Activated gamma-delta T cell treated with Interleukin-2 at 50 U/mL for 16 hours (primary cell): ENCODE measurements around the gene ABCC9.
"Not testable (repeated sequence)": the region's sequence is repeated elsewhere in the genome, so short reads cannot be mapped to it uniquely, and the experiment has no call there.

Experiments
- DNase-seq: peaks from one replicate; pipeline ENCODE4 v3.0.0-alpha.2; 2020

The ABCC9 gene

DNA sequence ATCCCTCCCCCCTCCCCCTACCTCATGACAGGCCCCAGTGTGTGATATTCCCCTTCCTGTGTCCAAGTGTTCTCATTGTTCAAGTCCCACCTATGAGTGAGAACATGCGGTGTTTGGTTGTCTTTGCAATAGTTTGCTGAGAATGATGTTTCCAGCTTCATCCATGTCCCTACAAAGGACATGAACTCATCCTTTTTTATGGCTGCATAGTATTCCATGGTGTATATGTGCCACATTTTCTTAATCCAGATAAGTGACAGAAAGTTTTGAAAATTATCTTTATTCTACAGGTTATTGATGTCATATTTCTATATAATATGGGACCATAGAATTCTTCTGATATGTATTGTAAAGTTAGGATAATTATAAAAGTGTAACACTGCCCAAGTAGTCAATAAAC lies 11.3 kb downstream of the ABCC9 start:
- DNase-seq: not testable (repeated sequence)

GRCh38 chr12:21925296-21925913 lies 15.8 kb downstream of the ABCC9 start:
- DNase-seq: no peak

- DNase-seq: no peak
Observed at GRCh38 chr12:21921436-21921835, 19.8 kb downstream of the ABCC9 start.

- DNase-seq: no peak
Observed at GRCh38 chr12:21918456-21918855, 22.8 kb downstream of the ABCC9 start.

DNA sequence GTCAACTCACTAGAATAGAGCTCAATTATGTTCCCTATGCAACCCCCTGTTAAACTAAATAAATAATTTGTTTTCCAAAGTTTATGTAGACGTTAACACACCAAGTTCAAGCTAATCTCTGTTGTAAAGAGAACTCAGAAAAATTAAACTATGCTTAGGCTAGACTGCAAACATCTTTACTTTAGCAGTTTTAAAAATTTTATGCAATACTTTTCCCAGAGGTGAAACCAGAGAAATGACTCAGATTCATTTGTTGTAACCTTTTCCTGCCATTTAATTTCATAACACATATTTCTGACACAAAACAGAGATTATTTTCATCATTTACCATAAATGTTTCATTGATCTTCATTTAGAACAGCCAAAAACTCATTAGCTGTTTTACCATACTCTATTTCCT lies 27.4 kb downstream of the ABCC9 start:
- no peak for DNase-seq

DNA sequence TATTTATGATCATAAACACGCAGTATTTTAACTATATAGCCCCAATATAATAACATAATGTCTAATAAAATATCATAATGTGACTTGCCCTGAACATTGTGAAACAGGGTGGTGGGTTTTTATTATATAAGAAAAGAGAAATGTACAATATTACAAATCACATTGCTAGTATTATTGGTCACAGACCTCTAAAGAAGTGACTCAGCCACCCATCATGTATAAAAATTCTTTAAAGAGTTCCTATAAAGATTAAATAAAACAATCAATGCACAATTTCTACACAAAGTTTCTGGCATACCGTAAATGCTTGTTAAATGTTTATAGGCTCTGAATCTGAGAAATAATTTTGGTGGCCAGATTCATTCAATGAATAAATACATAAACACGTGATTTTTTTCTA lies 28.9 kb downstream of the ABCC9 start:
- no peak for DNase-seq

DNA sequence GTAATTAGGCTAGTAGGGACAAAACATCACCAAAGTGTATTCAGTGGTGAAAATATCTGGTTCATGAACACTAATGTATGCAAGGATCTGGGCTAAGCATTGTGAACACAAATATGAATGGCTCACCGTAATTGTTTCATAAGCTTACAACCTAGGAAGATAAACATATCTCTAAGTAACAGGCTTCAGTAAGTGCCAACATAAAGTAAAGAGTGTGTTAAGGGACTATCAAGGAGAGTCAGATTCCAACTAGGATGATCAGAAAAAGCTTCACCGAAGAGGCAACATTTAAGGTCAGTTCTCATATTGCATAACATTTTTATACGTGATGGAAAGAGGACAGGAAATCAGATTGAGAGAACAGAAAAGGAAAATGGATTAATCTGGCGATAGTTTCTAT lies 29.4 kb downstream of the ABCC9 start:
- DNase-seq: no peak

- no peak for DNase-seq
Observed at GRCh38 chr12:21910657-21911056, 30.6 kb downstream of the ABCC9 start.

GRCh38 chr12:21907948-21908837 lies 33.0 kb downstream of the ABCC9 start:
- no peak for DNase-seq

GRCh38 chr12:21906919-21907493 lies 34.2 kb downstream of the ABCC9 start:
- DNase-seq: no peak

DNA sequence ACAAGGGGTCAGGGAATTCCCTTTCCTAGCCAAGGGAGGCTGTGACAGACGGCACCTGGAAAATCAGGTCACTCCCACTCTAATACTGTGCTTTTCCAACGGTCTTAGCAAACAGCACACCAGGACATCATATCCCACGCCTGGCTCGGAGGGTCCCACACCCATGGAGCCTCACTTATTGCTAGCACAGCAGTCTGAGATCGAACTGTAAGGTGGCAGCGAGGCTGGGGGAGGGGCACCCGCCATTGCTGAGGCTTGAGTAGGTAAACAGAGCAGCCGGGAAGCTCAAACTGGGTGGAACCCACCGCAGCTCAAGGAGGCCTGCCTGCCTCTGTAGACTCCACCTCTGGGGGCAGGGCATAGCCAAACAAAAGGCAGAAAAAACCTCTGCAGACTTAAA lies 41.7 kb downstream of the ABCC9 start:
- not testable (repeated sequence) for DNase-seq

- no peak for DNase-seq
Observed at GRCh38 chr12:21895651-21896050, 45.6 kb downstream of the ABCC9 start.

DNA sequence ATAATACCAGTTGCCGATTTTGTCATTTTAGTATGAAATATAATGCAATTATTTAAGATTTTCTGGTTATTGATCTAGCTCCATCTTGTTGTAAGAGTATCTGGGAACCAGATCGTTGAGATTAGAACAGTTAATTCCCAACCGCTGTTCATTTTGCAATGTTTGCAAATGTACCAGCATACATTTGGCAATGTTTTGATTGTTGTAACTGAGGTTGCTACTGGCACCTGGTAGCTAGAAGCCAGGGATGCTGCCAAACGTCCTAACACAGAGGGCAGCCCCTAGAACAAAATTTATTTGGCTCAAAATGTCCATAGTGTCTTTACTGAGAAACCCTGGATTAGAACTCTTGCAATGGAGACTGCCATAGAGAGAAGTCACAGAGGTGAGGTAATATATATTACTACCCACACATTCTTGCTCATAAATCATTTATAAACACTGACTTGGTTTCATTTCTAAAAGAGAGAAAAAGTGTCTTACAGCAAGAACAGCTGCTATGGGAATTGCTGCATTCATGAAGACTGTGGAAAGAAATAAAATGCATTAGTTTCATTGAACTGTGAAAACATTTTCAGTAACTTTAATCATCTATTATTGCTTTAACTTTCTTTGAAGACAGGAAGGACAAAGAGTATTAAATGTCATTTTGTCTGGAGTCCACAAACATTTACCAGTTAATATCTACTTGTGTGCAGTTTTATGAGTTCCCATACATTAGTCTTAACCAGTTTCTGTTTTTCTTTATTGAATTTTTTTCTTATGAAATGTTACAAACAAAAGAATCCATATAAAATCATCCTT lies 46.2 kb downstream of the ABCC9 start:
- DNase-seq: no peak

DNA sequence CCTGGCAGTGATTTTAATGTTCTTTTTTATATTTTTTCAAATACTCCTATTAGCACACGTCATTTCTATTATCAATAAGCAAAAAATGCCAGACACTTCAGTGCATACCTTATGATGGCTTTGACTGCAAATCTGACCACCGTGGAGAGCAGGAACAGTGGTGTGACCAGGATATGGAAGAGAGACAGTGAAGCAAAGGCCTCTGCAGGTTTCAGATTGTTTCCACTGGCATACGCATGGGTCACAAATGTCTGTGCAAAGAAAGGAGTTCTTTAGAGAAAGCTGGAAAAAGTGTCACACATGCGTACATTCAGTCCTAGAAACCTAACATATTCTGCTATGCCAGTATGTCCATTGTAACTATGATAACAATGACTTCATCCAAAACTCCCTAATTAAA lies 47.3 kb downstream of the ABCC9 start:
- no peak for DNase-seq

DNA sequence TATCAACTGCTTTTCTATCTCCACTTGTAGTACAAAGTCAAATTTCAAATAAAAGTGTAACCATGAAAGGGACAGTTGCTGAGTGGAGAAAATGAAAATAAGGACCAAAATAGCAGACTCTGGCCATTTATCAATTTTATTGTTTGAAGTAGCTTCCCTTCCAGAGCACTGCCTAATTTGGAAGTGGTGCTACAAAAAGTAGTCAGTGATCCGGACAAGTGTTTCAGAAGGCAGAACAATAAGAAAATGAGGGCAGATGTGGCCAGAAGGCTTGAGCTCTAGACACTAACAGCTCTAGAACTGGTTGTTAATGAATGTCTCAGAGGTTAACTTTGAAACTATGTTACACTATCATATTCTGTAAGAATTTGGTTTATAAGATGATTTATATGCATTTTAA lies 48.9 kb downstream of the ABCC9 start:
- DNase-seq: no peak

DNA sequence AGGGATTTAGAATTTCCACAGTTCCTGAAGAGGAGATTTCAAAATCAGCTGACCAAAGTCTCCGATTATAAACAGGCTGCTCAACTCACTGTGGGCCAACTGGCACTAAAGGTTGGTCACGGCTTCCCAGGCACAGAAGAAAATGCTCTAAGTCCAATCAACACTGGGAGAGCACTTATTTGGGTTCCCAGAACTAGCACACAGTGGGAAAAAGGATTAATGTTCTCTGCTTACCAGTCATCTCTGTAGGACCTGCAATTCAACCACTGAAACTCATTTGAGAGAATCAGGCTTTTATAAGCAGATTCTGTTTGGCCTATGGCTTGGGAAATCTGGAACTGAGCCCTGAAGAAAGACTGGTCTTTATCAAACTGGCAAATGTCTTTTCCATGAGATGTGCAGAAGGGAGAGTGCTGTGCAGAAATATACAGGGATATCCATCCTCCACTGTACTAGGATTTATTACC lies 49.4 kb downstream of the ABCC9 start:
- DNase-seq: no peak

- DNase-seq: no peak
Observed at GRCh38 chr12:21888276-21888863, 52.9 kb downstream of the ABCC9 start.

DNA sequence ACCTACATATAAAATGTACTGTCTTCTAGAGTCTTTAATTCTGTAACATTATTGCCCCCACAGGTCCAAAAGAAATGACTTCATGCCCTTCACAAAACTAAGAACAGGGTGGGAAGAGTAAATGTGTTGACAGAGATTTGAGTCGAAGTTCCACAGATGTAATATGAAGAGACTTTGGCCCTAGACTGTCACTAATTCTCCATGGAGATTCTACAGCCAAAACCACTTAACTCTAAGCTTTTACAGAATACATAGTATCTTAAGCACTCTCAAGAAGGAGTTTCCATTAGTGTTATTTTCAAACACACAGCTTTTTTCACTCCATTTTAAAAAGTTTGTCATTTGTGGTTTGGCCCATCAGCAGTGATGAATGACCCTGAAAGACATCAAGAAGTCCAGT lies 56.3 kb downstream of the ABCC9 start:
- no peak for DNase-seq

DNA sequence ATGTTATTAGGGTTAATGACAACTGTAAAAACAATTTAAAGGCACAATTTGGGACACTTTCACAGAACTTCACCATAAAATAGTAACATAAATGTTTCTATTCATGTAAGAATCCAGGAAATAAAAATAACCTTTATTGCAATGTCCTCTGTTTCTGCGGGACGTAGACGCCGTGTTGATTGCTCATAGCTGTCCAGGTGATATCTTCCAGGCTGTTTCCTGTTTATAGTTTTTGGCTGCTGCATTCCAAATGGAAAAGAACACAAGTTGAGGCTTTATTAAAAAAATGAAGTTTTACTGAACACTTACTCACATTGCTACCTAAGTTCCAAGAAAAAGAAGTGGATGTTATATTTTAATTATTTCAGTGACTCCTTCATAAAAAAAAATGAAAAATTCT lies 58.6 kb downstream of the ABCC9 start:
- DNase-seq: no peak

GRCh38 chr12:21881965-21882364 lies 59.3 kb downstream of the ABCC9 start:
- DNase-seq: no peak

DNA sequence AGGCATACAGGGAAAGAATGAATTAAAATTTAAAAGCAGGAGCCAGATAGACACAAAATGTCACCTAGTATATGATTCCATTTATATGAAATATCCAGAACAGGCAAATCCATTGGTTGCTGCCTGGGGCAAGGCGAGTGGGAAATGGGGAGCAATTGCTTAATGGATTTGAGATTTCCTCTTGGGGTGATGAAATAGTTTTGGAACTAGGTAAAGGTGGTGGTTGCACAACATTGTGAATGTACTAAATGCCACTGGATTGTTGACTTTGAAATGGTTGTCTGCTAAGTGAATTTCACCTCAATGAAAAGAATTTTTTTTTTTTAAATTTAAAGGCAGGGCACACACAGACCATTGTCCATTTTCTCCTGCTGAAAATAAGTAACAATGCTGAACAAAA lies 61.9 kb downstream of the ABCC9 start:
- no peak for DNase-seq

GRCh38 chr12:21877293-21877982 lies 63.8 kb downstream of the ABCC9 start:
- DNase-seq: no peak
